Endothelial cell (in vitro differentiated cells): ENCODE results near the gene CACNB4. TPM values are rescaled to one million over a fixed set of nuclear protein-coding genes. Genes with fewer than 3 reads are reported as not detected.
"Not testable (repeated sequence)": the region's sequence is repeated elsewhere in the genome, so short reads cannot be mapped to it uniquely, and the experiment has no call there.

Experiments used
- DNase-seq: peaks from one replicate; pipeline ENCODE4 v3.0.0; 2021; ENCODE audit warnings: low spot score
- H3K27ac Mint-ChIP-seq: one replicate; pipeline ENCODE4 v1.8.0; 2021; ENCODE audit warnings: mixed read lengths, inconsistent platforms; ENCODE audit not compliant: unreplicated experiment
- H3K27me3 Mint-ChIP-seq: one replicate; pipeline ENCODE4 v1.8.0; 2021; ENCODE audit warnings: mild to moderate bottlenecking, moderate library complexity, mixed read lengths, inconsistent platforms; ENCODE audit not compliant: unreplicated experiment
- H3K36me3 Mint-ChIP-seq: one replicate; pipeline ENCODE4 v1.8.0; 2021; ENCODE audit warnings: mild to moderate bottlenecking, low read depth, mixed read lengths, inconsistent platforms; ENCODE audit not compliant: unreplicated experiment
- H3K4me1 Mint-ChIP-seq: one replicate; pipeline ENCODE4 v1.8.0; 2021; ENCODE audit warnings: mild to moderate bottlenecking, mixed read lengths, inconsistent platforms; ENCODE audit not compliant: unreplicated experiment
- H3K4me3 Mint-ChIP-seq: one replicate; pipeline ENCODE4 v1.8.0; 2021; ENCODE audit warnings: mild to moderate bottlenecking, mixed read lengths, inconsistent platforms; ENCODE audit not compliant: unreplicated experiment
- H3K9me3 Mint-ChIP-seq: one replicate; pipeline ENCODE4 v1.8.0; 2021; ENCODE audit warnings: mixed read lengths, inconsistent platforms; ENCODE audit not compliant: unreplicated experiment
- total RNA-seq: library from RNA; stranded (reverse); fragmentation: NEBNext Ultra II Directional; extraction: Animal tissue kit (Norgen Biotek cat#: 25700); gene quantifications from one replicate; pipeline ENCODE4 v1.2.1, GENCODE V29; 2021; ENCODE audit not compliant: unreplicated experiment
- TF ChIP-seq, protein P1 (sequence below): fragments of 200-600 bp; sonication (generic); IDR thresholded peaks from one replicate; pipeline ENCODE4 v1.5.0; 2021; ENCODE audit warnings: antibody characterized with exemption; ENCODE audit not compliant: unreplicated experiment

The CACNB4 gene
- total RNA-seq, 1 donor from 2014 or later: 1.5 TPM

GRCh38 chr2:152097290-152097800, 1.5 kb downstream of the CACNB4 start:
- peaks cover 17% of the 10 kb centered on the region for H3K27me3 Mint-ChIP-seq
- peaks cover 11% of the 10 kb centered on the region for H3K4me1 Mint-ChIP-seq
- no peaks in the 10 kb centered on the region for H3K9me3 Mint-ChIP-seq
- DNase-seq: no peak
- TF ChIP-seq, protein P1, sequence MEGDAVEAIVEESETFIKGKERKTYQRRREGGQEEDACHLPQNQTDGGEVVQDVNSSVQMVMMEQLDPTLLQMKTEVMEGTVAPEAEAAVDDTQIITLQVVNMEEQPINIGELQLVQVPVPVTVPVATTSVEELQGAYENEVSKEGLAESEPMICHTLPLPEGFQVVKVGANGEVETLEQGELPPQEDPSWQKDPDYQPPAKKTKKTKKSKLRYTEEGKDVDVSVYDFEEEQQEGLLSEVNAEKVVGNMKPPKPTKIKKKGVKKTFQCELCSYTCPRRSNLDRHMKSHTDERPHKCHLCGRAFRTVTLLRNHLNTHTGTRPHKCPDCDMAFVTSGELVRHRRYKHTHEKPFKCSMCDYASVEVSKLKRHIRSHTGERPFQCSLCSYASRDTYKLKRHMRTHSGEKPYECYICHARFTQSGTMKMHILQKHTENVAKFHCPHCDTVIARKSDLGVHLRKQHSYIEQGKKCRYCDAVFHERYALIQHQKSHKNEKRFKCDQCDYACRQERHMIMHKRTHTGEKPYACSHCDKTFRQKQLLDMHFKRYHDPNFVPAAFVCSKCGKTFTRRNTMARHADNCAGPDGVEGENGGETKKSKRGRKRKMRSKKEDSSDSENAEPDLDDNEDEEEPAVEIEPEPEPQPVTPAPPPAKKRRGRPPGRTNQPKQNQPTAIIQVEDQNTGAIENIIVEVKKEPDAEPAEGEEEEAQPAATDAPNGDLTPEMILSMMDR: no peak
- peak overlapping the region; percentile 24 for H3K27ac Mint-ChIP-seq
- no peaks in the 10 kb centered on the region for H3K36me3 Mint-ChIP-seq
- peak overlapping the region; percentile 89 for H3K4me3 Mint-ChIP-seq

GRCh38 chr2:152095146-152095545, 3.7 kb downstream of the CACNB4 start:
- Mint-ChIP-seq H3K27me3 (peaks cover 17% of the 10 kb centered on the region), H3K9me3 (no peaks in the 10 kb centered on the region), H3K27ac (no peak overlapping the region), H3K4me1 (peaks cover 11% of the 10 kb centered on the region), H3K36me3 (no peaks in the 10 kb centered on the region), H3K4me3 (no peak overlapping the region)
- TF ChIP-seq, protein P1: no peak
- DNase-seq: no peak

DNA sequence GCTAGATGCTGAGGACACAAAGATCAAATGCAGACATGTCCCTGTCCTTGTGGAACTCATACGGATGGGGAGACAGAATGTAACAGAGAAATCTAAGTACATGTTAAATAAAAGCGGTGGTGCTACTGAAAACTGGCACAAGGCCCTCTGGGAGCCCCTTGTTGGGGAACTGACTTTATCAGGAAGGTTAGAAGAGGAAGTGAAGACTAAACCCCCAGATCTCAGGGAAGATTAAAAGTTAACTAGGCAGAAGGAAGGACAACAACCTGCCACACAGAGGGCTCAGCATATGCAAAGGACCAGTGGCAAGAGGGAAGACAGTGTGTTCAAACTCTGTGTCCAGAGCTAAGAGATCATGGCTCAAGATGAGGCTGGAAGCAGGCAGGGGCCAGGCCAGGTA, 4.8 kb downstream of the CACNB4 start:
- Mint-ChIP-seq H3K4me3 (no peak overlapping the region), H3K36me3 (no peaks in the 10 kb centered on the region), H3K4me1 (peaks cover 7% of the 10 kb centered on the region), H3K27me3 (peaks cover 10% of the 10 kb centered on the region), H3K9me3 (no peaks in the 10 kb centered on the region), H3K27ac (no peak overlapping the region)
- DNase-seq: no peak
- TF ChIP-seq, protein P1: no peak

GRCh38 chr2:152093464-152093863, 5.4 kb downstream of the CACNB4 start:
- no peaks in the 10 kb centered on the region for H3K36me3 Mint-ChIP-seq
- no peaks in the 10 kb centered on the region for H3K9me3 Mint-ChIP-seq
- TF ChIP-seq, protein P1: no peak
- peaks cover 7% of the 10 kb centered on the region for H3K4me1 Mint-ChIP-seq
- H3K27ac Mint-ChIP-seq: no peak overlapping the region
- peaks cover 10% of the 10 kb centered on the region for H3K27me3 Mint-ChIP-seq
- no peak overlapping the region for H3K4me3 Mint-ChIP-seq
- DNase-seq: no peak

DNA sequence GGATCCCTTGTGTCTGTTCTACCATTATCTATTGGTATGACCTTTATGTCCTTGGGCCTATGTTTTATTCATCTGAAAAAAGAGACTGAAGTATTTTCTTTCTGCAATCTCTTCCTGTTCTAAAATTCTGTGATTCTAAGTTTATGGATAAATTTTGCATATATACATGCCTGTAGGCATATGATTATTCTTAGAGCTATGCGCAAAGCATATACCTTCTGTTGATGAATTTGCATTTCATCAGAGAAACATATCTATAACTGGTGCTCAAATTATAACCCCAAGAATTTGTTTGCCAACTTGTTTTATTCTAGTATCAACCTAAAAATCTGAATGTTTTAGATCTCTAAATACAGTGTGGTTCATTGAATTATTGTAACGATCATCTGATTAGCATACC, 6.7 kb downstream of the CACNB4 start:
- peaks cover 2% of the 10 kb centered on the region for H3K27me3 Mint-ChIP-seq
- DNase-seq: no peak
- H3K27ac Mint-ChIP-seq: no peak overlapping the region
- no peak overlapping the region for H3K4me3 Mint-ChIP-seq
- no peaks in the 10 kb centered on the region for H3K36me3 Mint-ChIP-seq
- no peaks in the 10 kb centered on the region for H3K4me1 Mint-ChIP-seq
- H3K9me3 Mint-ChIP-seq: no peaks in the 10 kb centered on the region
- TF ChIP-seq, protein P1: no peak

- H3K9me3 Mint-ChIP-seq, H3K4me3 Mint-ChIP-seq, H3K4me1 Mint-ChIP-seq, DNase-seq, H3K27ac Mint-ChIP-seq, H3K36me3 Mint-ChIP-seq, H3K27me3 Mint-ChIP-seq: not testable (repeated sequence)
Observed at GRCh38 chr2:152090726-152091125, 8.1 kb downstream of the CACNB4 start.
